ENCODE data around the gene MGARP.
"Not testable (repeated sequence)": the region's sequence is repeated elsewhere in the genome, so short reads cannot be mapped to it uniquely, and the experiment has no call there.

The MGARP gene

DNA sequence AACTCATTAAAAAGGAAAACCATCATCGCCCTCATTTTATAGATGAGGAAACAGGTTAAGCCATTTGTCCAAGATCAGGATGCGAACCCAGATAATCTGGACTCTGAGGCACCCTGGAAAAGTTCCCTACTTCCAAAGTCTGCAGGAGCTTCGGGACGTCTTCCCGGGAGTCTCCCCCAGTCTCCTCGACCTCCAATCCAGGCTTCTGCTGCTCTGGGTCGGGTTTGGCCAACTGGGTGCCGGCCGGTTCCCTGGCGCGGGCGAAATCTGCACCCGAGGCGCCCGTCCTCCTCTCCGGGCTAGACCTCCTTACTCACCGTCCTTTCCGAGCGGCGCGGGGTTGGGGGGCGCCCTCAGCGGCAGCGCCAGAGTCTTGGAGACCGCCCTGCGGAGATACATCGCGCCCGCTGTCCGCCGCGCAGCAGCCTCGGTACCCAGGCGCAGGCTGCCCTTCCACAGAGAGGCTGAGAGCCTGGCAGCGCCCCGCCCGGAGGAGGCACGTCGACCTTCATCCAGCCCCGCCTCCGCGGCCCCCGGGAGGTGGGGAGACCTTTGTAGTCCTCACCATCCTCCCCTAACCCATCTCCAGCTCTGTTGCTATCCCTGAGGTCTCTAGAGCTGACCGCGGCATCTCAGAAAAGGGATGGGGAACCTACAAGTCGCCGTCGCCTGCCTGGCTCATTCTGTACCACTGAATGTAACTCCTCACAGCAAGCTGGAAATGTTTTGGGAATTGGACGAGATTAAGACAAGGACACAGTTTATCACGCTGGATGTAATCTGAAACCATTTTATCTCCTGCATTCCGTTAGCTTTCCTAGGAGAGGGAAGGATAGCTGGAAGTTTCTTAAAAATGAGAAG lies at the start of gene MGARP:
MGARP (minus strand) TSS at position 466 of the 861 bp plus-strand sequence; CDS start at position 399, 67 bp downstream.
- DNase-seq, result peak in 25 of 56 donors; percentile 1 to 42 (median 10)

GRCh38 chr4:139329665-139330200 lies 49.7 kb upstream of the MGARP start:
- DNase-seq, result no peak

DNA sequence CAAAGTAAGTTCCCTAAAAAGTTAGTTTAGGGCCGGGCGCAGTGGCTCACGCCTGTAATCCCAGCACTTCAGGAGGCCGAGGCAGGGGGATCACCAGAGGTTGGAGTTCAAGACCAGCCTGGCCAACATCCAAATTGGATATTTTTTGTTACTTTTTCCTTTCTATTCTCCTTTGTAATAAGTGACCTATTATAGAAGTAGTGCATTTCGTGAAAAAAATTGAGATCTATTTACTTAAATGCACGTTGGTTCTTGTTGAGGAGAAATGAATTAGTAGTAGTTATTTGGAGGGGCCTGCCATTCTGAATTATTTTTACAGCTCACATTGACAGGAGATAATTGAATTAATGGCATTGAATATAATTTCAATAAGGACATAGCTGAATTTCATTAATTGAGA lies 44.6 kb upstream of the MGARP start:
- DNase-seq, result no peak

DNA sequence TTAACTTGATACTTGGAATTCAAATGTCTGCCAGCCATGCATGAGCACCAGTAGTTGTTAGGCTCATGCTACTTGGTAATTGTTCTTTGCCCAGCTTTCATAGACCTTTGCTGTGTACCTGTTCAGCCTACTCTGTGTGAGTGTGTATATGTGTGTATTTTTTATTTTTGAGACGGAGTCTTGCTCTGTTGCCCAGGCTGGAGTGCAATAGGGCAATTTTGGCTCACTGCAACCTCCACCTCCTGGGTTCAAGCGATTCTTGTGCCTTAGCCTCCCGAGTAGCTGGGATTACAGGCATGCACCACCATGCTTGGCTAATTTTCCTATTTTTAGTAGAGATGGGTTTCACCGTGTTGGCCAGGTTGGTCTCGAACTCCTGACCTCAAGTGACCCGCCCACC lies 42.5 kb upstream of the MGARP start:
- DNase-seq, result not testable (repeated sequence)

GRCh38 chr4:139322070-139322469 lies 42.0 kb upstream of the MGARP start:
- DNase-seq, result not testable (repeated sequence)

- DNase-seq, result no peak
These were observed 39.5 kb upstream of the MGARP start for GRCh38 chr4:139319571-139319970.

GRCh38 chr4:139317635-139318034 lies 37.6 kb upstream of the MGARP start:
- no peak for DNase-seq

- DNase-seq, result no peak
These were observed 36.7 kb upstream of the MGARP start for GRCh38 chr4:139316733-139317132.

DNA sequence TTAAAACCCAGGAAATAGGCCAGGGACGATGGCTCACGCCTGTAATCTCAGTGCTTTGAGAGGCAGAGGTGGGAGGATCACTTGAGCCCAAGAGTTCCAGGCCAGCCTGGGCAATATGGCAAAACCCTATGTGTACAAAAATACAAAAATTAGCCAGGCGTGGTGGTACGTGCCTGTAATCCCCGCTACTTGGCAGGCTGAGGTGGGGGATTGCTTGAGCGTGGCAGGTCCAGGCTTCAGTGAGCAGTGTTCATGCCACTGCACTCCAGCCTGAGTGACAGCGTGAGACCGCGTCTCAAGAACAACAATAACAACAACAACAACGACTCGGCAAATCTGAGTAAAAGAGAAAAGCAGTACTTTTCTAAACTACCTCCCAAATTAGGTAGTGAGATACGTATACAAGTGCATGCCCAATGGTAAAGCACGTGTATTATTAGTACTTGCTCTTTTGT lies 35.2 kb upstream of the MGARP start:
- no peak for DNase-seq

GRCh38 chr4:139314047-139314800 lies 34.2 kb upstream of the MGARP start:
- DNase-seq, result no peak

DNA sequence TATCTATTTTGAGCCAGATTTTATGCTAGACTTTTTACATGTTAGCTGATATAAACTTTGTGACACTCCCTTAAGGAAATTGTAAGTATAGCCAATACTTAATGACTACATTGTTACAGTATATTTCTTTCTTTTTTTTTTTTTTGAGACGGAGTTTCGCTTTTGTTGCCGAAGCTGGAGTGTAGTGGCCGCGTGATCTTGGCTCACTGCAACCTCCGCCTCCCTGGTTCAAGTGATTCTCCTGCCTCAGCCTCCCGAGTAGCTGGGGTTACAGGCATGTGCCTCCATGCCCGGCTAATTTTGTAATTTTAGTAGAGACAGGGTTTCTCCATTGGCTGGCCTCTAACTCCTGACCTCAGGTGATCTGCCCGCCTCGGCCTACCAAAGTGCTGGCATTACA lies 33.4 kb upstream of the MGARP start:
- not testable (repeated sequence) for DNase-seq

GRCh38 chr4:139312552-139313332 lies 32.7 kb upstream of the MGARP start:
- no peak for DNase-seq

DNA sequence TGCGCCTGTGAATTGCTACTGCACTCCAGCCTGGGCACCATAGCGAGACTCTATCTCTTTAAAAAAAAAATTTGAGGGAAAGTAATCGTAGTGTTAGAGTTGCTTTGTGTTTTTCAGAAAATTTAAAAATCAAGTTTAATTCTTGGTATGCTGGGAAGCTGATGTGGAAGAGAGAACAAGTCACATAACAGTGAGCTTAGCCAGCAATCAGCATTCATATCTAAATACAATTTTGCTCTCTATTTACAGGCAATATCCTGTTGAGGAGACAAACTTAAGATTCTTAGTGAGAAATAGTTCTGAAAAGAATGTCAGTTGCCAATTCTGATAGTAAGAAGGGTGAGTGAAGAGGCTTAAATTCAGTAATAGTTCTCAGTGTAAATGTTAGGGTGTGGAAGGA lies 31.9 kb upstream of the MGARP start:
- no peak for DNase-seq

DNA sequence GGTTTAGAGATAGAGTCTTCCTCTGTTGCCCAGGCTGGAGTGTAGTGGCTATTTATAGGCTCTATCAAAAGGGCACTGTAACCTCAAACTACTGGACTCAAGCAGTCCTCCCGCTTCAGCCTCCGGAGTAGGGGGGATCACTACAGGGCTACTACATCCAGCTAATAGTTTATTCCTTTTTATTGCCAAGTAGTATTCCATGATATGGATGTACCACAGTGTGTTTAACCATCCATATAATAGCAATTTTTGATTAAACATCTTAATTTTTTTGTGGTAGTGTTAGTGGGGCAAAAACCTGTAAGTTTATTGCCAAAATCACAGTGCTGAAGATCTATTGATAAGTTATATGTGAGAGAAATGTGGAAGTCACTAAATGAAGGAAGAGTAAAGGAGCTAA lies 24.9 kb upstream of the MGARP start:
- no peak for DNase-seq

- DNase-seq, result peak in 34 of 56 donors; percentile 28 to 70 (median 47)
These were observed 22.0 kb upstream of the MGARP start, which contains the start of gene NDUFC1 for GRCh38 chr4:139301821-139302611. Gene NDUFC1 (minus strand): TSS chr4:139302477. CDS start chr4:139295798, 6,679 bp downstream.

GRCh38 chr4:139301113-139301820 lies 21.2 kb upstream of the MGARP start, which contains the start of gene NAA15:
Gene NAA15 (plus strand): TSS chr4:139301505. CDS start chr4:139301778, 273 bp downstream.
- peak; percentile 86 to 99 (median 95) for DNase-seq

- peak in 4 of 56 donors; percentile 16 to 79 (median 50) for DNase-seq
These were observed 20.5 kb upstream of the MGARP start for GRCh38 chr4:139300431-139301112.

DNA sequence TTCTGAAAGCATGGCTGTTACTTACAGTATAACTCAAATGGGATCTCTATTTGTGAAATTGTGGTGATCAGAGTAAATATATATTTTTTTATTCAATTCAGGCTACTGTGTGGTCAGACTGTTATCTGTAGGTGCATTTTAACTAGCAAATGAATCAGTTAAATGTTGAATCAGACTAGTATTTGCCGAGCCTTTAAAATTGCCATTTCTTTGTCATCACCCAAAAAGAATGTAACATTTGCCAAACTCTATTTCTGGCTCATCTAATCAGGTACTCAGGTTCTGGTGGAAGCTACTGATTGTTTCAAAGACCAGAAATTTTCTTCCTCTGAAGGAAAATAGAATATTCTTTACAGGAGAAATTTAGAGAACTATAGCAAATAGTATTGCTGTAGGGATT lies 19.5 kb upstream of the MGARP start:
- no peak for DNase-seq

DNA sequence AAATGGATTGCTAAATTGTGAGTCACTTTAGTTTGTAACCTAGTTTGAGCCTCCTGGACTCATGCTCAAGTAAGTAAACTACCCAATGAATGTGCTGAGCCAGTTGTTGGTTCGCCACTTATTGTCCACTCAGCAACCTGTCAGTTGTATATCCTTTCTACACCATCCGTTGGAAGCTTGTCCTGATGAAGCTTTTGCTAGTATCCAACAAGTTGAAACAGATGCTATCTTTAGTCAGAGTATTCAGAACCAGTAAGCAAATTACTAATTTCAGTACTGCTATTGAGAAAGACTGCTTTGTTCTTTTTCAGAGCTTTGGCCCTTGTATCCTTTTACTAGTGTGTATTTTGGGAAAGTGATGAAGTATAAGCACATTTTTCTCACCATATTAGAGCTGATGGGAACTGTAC lies 17.0 kb upstream of the MGARP start:
- no peak for DNase-seq

Measured in amygdala (tissue), 56 donors.